Activated naive CD4-positive, alpha-beta T cell treated with anti-CD3 and anti-CD28 coated beads, Interleukin-2, amount 50 U/mL, for 24 hours (primary cell): ENCODE results near the gene FKRP.
"Not testable (repeated sequence)": the region's sequence is repeated elsewhere in the genome, so short reads cannot be mapped to it uniquely, and the experiment has no call there.

Source experiments
- H3K27ac Mint-ChIP-seq: one replicate; pipeline ENCODE4 v1.8.0; 2021; ENCODE audit warnings: mild to moderate bottlenecking, mixed read lengths
- H3K27me3 Mint-ChIP-seq: one replicate; pipeline ENCODE4 v1.8.0; 2021; ENCODE audit warnings: mixed read lengths
- H3K36me3 Mint-ChIP-seq: one replicate; pipeline ENCODE4 v1.8.0; 2021; ENCODE audit warnings: mixed read lengths
- H3K4me1 Mint-ChIP-seq: one replicate; pipeline ENCODE4 v1.8.0; 2021; ENCODE audit warnings: mixed read lengths
- H3K4me3 Mint-ChIP-seq: one replicate; pipeline ENCODE4 v1.8.0; 2021; ENCODE audit warnings: mild to moderate bottlenecking, mixed read lengths
- H3K9me3 Mint-ChIP-seq: one replicate; pipeline ENCODE4 v1.8.0; 2021; ENCODE audit warnings: mixed read lengths

Gene FKRP

DNA sequence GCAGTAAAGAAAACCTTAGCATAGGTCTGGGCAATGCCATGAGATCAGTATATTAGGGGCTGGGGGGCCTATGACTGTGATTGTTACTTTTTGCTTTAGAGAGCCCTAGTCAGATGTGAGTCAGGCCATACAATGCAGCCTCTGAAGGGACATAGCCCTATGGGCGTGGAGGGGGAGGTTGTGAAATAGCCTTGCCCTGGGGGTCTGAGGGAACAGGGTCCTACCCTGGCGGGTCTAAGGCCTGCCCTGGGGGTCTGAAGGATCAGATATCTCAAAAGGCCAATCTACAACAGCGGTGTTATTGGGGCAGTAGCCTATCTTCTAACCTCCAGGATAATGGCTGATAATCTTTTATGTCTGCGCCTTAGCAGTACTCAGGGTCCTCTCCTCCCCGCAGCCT is 56.3 kb downstream of the FKRP start:
- Mint-ChIP-seq H3K27me3 (no peaks in the 10 kb centered on the region), H3K4me1 (no peaks in the 10 kb centered on the region), H3K36me3 (no peaks in the 10 kb centered on the region), H3K4me3 (no peak overlapping the region), H3K27ac (no peak overlapping the region), H3K9me3 (no peaks in the 10 kb centered on the region)

DNA sequence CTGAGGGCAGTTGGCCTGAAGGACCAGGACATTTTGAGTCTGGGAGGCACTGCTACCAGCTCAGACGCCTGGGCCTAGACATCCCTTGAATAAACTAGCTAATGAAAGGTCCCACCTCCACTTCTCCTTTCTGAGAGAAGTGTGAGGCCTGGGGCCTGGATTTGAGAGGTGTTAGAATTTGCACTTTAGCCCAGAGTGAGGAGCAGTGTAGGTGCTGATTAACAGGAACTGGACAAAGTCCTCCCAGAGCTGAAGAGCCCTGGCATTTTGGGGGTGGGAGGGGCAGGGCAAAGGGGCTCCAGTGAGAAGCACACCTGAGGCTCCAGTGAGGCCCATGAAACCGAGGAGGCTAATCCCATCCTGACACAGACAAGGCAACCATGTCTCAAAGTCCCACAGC is 57.7 kb downstream of the FKRP start:
- no peaks in the 10 kb centered on the region for H3K4me1 Mint-ChIP-seq
- H3K4me3 Mint-ChIP-seq, result no peak overlapping the region
- H3K9me3 Mint-ChIP-seq, result no peaks in the 10 kb centered on the region
- H3K36me3 Mint-ChIP-seq, result no peaks in the 10 kb centered on the region
- H3K27ac Mint-ChIP-seq, result no peak overlapping the region
- H3K27me3 Mint-ChIP-seq, result no peaks in the 10 kb centered on the region

DNA sequence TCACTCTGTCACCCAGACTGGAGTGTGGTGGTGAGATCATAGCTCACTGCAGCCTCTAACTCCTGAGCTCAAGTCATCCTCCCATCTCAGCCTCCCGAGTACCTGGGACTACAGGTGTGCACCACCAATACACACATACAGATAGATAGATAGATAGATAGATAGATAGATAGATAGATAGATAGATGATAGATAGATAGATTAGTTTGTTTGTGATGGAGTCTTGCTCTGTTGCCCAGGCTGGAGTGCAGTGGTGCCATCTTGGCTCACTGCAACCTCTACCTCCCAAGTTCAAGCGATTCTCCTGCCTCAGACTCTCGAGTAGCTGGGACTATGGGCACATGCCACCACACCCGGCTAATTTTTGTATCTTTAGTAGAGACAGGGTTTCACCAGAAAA is 58.6 kb downstream of the FKRP start:
- not testable (repeated sequence) for H3K27ac Mint-ChIP-seq

DNA sequence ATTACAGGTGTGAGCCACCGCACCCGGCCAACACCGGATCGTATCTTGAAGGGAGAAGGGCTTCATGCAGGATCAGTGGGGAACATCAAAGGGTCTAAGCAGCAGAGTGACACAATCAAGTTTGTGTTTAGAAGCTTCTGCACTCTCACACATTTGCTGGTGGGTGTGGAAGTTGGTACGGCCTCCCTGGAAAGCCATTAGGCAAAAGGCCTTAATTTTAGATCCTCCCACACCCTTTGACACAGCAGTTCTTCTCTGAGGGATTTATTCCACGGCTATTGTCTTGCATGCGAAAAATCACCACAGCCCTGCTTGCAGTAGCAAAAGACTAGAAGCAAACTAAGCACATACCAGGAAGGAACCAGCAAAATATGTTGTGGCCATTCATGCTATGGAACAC is 60.8 kb downstream of the FKRP start:
- Mint-ChIP-seq H3K9me3 (no peaks in the 10 kb centered on the region), H3K4me3 (no peak overlapping the region), H3K27me3 (no peaks in the 10 kb centered on the region), H3K36me3 (no peaks in the 10 kb centered on the region), H3K27ac (no peak overlapping the region), H3K4me1 (no peaks in the 10 kb centered on the region)

More for the DNA sequence above, 58.6 kb downstream of the FKRP start:
- H3K4me1 Mint-ChIP-seq, H3K27me3 Mint-ChIP-seq, H3K9me3 Mint-ChIP-seq, H3K36me3 Mint-ChIP-seq, H3K4me3 Mint-ChIP-seq: not testable (repeated sequence)
